Stimulated activated CD4-positive, alpha-beta T cell treated with anti-CD3 and anti-CD28 coated beads, Interleukin-4, amount 100 ng/mL, for 4 hours (primary cell): ENCODE measurements around the gene C13orf46.

Source experiments
- DNase-seq, 2 experiments: peaks; one replicate each; pipeline ENCODE4 v3.0.0-alpha.2; 2020

Gene C13orf46

DNA sequence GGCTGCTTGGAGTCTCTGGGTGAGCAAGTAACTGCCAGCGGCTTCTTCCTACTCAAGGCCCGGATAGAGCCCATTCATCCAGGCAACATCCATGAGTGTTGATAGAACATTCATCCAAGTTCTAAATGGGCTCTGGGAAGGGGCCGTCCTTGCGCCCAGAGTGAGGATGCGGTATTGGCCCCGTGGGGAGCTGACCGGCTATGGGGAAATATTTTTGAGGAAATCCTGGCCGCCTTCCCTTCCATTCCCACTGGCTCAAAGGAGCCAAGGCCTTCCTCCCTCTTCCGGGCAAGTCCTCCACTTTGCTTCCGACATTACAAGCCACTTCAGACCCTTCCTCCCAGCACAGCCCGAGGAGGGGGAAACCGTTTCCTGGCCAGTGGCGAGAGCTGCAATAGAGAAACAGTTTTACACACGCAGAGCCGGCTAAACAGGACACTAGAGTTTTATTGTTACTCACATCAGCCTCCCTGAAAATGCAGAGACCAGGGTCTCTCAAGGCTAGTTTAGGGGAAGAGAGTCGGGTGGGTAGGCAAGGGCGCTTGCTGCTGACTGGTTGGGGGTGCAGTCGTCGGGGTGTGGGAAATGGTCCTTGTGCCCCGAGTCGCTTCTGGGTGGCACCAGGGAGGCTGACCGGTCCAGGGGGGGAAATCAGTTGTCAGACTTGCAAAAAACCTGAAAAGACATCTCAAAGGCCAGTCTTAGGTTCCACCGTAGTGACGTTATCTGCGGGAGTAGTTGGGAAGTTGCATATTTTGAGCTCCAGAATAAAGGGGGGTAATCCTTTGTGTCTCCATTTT lies 37.5 kb downstream of the C13orf46 start:
- no peak for DNase-seq

- DNase-seq, result no peak
Measured at GRCh38 chr13:113935001-113935844, 38.7 kb downstream of the C13orf46 start.

DNA sequence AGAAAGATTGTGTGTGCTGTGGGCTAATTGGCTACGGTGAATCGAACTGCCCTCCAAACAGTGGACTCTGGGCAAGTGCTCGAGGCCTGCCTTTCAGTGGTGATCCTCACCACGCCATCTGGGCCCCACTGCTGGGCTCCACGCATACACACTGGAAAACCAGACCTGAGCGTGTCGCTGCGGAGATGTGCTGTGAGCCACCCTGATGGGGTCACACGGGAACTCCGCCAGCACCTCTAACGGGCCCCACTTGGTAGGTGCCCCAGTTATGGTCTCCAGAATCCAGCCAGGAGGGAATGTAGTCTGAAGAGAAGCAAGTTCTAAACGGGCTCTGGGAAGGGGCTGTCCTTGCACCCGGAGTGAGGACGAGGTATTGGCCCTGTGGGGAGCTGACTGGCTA lies 39.3 kb downstream of the C13orf46 start:
- DNase-seq, result no peak

DNA sequence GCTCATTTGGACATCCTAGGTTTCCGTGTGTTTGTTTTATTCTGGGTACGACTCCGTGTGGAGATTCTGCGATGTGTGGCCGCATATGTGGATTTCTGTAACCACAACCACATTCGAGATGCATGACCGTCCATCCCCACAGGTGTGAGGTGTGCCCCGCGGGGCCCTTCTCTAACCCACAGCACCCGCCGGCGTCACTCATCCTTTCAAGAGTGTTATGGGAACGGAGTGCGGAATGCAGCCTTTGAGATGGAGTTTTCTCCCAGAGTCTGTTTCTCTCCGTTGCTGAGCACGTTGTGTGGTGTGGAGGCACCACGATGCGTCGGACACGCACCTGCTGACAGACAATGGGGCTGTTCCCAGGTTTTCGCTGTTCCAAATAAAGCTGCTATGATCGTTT lies 40.0 kb downstream of the C13orf46 start:
- DNase-seq, result no peak

DNA sequence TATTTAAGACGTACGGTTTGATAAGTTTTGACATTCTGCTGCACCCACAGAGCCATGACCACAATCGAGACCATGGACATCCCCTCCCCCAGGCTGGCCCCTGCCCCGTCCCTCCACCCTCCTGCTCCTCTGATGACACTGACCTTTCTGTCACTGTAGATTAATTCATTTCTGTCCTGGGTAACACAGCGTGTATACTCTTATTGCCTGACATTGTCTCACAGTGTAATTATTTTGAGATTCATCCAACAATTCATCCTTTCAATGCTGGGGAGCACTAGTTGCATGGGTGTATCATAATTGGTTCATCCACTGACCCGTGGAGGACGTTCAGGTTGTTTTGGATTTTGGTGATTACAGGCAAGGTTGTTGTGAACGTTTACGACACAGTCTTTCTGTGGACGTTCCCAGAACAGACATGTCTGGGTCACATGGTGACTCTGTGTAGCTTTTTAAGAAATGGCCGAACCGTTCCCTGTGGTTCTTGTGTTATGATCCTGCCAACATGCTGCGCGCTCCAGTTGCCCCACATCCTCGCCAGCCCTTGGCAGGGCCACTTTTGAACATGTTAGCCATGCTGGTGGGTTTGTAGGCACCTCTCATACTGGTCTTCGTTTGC lies 41.9 kb downstream of the C13orf46 start:
- no peak for DNase-seq

GRCh38 chr13:113930671-113931637 lies 42.9 kb downstream of the C13orf46 start:
- DNase-seq, result peak in 1 of 2 experiments; percentile 9

DNA sequence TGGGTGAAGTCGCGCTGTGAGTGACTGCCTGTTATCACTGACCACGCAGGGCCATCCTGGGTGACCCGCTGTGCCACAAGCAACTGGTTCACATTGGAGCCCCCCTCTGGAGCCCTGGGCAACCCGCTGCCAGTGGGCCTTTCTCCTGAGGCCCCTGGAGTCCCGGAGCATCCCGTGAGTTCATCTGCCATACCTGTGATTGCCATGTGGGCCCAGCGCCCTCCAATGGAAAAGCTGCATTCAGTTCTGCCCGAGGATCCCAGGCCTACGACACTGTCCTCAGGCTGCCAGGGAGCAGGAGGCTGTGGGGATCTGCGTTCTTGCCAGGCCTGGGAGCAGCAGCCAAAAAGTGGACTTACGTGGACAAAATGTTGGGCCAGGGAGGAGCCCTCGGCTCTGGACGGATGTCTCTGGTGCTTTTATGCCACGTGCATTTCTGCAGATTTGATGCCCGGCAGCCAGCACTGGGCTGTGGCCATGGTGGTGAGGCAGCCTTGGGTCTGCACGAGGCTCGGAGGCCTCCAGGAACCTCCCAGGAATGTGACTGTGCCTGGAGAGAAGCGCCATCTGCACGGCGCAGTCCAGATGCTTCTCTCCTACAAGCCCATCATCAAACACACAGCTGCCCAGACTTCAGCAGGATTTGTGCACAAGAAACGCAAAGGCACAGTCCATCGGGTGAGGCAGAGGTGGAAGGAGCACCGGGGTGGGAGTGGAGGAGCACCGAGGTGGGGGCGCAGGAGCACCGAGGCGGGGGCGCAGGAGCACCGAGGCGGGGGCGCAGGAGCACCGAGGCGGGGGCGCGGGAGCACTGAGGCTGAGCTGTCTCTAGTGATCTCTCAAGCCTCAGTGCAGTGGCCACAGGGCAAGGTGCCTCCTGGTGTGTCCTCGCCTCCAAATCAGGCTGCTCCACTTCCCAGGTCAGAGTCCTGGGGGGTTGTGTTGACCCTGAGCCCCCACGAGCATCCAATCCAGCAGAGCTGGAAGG lies 44.0 kb downstream of the C13orf46 start:
- DNase-seq, result no peak

DNA sequence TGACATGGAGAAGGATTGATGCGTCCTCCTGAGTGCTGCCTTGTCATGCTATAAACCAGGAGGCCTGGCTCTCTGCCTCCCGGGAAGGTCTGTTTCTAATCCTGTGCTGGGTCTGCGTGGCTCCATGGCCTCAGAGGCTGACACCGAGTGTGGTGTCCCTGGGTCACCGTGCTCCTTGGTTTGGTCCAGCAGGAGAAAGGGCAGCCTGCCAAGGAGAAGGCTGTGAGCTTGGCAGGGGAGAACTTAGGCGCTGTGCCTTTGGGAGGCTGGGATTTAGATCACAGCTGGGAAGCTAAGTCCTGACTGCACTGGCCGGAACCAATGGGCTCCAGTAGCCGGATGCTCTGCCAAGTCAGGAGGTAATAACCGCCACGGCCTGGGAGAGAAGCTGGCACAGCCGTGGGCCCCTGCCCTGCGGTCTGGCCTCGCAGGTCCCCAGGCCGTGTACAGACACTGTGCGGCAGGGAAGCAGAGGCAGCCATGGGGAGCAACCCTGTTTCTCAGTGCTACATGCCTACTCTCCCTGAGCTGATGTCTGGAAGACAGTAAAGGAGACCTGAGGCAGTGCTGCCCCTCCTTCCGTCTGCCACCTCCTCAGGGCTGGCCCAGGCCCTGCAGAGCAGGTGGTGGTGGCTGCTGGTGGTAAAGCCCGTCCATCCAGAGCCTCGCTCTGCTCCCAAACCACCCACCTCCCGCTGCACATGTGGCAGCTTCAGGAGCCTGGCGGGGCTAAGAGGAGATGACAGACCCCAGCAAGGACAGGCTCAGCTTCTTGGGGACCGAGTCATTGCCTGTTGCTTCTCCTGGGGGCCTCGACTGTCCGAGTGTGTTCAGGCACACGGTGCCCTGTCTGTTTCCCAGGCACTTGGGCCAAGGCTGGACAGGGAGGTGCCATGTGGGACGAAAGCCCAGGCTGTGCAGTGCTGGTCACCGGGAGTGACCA lies 44.9 kb downstream of the C13orf46 start:
- no peak for DNase-seq

DNA sequence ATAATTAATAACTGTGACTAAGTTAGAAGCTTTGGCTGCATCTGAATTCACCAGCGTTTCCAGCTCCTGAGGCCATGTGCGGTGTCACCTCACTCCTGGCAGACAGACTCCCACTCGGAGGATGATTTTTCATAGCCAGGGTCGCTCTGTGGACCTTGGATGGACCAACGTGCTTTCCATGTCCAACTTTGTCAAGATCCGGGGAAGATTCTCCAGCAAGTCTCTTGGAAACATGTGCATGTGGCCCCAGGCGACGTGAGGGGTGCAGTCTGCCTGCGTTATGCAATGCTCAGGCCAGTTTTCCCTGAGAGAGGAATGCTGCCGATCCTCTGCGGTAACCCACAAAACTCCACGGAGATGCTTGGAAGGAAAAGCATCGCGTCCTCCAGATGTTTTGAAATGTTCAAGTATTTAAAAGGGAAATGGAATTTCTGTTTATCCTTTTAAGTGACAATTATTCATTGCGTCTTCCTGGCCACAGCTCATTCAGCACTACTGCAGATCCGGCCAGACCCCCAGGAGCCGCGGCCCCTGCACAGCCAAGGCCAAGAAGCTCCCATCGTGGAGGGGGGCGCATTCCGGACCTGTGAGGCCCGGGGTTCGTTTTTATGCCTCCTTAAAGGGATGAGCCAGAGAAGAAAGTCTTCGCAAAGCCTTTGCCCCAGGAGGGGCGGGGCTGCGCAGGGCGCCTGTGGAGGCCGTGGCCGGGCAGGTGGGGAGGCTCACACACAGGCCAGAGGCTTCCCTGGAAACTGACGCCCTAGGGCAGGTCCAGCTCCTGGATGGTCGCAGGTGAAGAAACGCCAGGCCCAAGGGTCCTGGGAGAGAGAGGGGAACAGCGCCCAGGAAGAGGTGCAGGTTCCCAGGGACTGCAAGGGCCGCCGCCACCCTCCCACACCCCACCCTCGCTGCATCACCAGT lies 46.0 kb downstream of the C13orf46 start:
- no peak for DNase-seq

GRCh38 chr13:113926951-113927660 lies 46.8 kb downstream of the C13orf46 start:
- DNase-seq, result no peak

DNA sequence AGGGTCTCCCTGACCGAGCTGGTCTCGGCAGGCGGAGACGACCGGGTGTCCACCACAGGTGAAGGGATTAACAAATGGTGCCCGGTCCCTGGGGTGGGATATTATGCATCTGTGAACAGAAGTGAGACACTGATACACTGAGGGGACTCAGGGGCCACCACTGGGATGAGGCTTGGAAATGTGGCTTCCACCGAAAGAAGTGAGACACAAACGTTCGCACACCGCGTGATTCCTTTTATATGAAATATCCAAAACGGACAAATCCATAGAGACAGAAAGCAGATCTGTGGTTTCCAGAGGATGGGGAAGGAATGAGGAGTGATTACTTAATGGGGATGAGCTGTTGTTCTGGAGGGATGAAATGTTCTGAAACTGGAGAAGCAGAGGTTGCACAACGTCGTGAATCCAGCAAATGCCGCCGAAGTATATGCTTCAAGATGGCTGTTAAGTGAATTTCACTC lies 47.5 kb downstream of the C13orf46 start:
- DNase-seq, result no peak

GRCh38 chr13:113924184-113924901 lies 49.5 kb downstream of the C13orf46 start:
- DNase-seq, result no peak

GRCh38 chr13:113923376-113924063 lies 50.4 kb downstream of the C13orf46 start:
- no peak for DNase-seq

DNA sequence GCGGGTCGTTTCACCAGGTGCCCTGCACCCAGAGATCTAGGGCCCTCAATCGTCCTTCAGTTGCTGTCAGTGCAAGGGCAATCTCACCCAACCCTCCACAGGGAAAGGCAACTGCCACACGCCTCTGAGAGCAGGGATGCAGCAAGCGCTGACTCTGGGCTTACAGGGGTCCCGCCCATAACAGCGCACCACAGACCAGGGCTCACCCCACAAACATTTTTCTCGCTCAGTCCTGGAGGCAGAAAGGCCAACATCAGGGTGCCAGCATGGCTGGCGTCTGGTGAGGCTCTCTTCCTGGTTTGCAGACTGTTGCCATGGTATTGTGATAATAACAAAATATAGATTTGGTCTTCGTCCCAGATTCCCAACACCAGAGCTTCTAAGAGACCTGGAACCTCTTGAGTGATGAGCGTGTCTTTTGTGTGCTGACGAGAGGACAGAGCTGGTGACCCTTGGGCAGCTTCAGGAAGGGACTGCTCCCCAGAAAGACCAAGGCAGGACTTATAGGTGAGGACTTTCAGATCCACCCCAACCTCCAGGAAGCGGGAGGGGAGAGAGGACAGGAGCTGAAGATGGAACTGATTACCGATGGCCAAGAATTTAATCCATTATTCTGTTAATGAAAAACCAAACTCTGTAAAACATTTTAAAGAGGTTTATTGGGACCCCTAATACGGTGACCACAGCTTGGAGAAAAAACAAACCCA lies 51.3 kb downstream of the C13orf46 start:
- DNase-seq, result no peak

DNA sequence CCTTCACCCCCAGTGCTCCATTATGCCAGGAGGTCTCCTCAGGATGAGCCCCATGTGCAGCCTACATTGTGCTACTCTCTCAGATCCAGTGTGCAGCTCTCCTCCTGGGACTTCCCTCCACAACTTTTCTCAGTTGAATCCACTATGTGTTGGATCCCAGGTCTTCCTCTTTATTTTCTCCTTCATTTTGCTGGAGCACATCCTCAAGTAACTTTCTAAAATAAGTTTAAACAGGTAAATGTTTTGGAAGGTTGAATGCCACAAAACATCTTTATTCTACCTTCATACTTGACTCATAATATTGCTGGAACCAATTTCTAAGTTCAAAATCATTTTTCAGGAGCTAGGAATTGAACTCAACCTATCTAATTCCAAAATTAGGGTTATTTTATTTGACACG lies 52.1 kb downstream of the C13orf46 start:
- DNase-seq, result no peak
